IMR-90 (cell line): Measurements from ENCODE around the gene MRPL1. TPM values are rescaled to one million over a fixed set of nuclear protein-coding genes. Genes with fewer than 3 reads are reported as not detected.

Experiments
- ATAC-seq: fragments of 200-7000 bp; cut with Tn5 transposase; 2 replicates; pipeline ENCODE4 v1.9.1; 2020; ENCODE audit warnings: low read depth, mild to moderate bottlenecking, moderate library complexity
- BruUV-seq: library from RNA; stranded (reverse); fragments of 400-500 nt; replicated peaks from 2 replicates; lab custom pipeline; 2021; lab: Mats Ljungman, UMichigan
- CTCF ChIA-PET: fragments of 300-600 bp; formaldehyde crosslinking; extraction: SDS; loops from one replicate; lab custom pipeline; 2021; ENCODE audit warnings: antibody characterized with exemption; lab: Yijun Ruan, JAX
- POLR2A ChIA-PET: fragments of 300-600 bp; sonication (Branson Sonifier 250); formaldehyde crosslinking; loops from one replicate; lab custom pipeline; 2022; ENCODE audit warnings: antibody characterized with exemption; ENCODE audit not compliant: unreplicated experiment; lab: Charles Lee
- DNase-seq: peaks from one replicate; pipeline ENCODE4 v3.0.0; 2013
- H2AFZ ChIP-seq: replicated peaks from 2 replicates; pipeline ENCODE3; 2013; ENCODE audit warnings: low read length, mild to moderate bottlenecking; ENCODE audit not compliant: poor library complexity
- H2AK5ac ChIP-seq: 2 replicates; pipeline ENCODE4 v1.6.1; 2013; ENCODE audit warnings: low read depth, low read length, inconsistent platforms
- H2AK9ac ChIP-seq: replicated peaks from 2 replicates; pipeline ENCODE3; 2013; ENCODE audit warnings: mild to moderate bottlenecking, low read depth, low read length, moderate library complexity; ENCODE audit not compliant: poor library complexity
- H2BK120ac ChIP-seq: 2 replicates; pipeline ENCODE4 v1.6.1; 2013; ENCODE audit warnings: low read depth, low read length, inconsistent platforms
- H2BK15ac ChIP-seq: 3 replicates; pipeline ENCODE4 v1.6.1; 2013; ENCODE audit warnings: low read depth, low read length, inconsistent platforms
- H2BK20ac ChIP-seq: 2 replicates; pipeline ENCODE4 v1.6.1; 2013; ENCODE audit warnings: low read depth, mild to moderate bottlenecking, inconsistent platforms, low read length, moderate library complexity
- H2BK5ac ChIP-seq: 2 replicates; pipeline ENCODE4 v1.6.1; 2013; ENCODE audit warnings: mild to moderate bottlenecking, low read depth, low read length, inconsistent platforms; ENCODE audit not compliant: poor library complexity, severe bottlenecking
- H3K14ac ChIP-seq: replicated peaks from 2 replicates; pipeline ENCODE4 v1.6.1; 2013; ENCODE audit warnings: low read depth, low read length, inconsistent platforms
- H3K18ac ChIP-seq: 2 replicates; pipeline ENCODE4 v1.6.1; 2013; ENCODE audit warnings: low read depth, low read length, control low read depth
- H3K23ac ChIP-seq: 2 replicates; pipeline ENCODE4 v1.6.1; 2013; ENCODE audit warnings: low read depth, low read length, inconsistent platforms
- H3K27ac ChIP-seq: 2 replicates; pipeline ENCODE4 v1.5.1; 2013; ENCODE audit warnings: mild to moderate bottlenecking, control low read depth, low read length; ENCODE audit not compliant: insufficient read depth
- H3K27me3 ChIP-seq: 2 replicates; pipeline ENCODE4 v1.6.1; 2013; ENCODE audit warnings: low read length; ENCODE audit not compliant: control insufficient read depth, insufficient read depth
- H3K36me3 ChIP-seq: 2 replicates; pipeline ENCODE4 v1.6.1; 2013; ENCODE audit warnings: low read length, mixed read lengths; ENCODE audit not compliant: control insufficient read depth, insufficient read depth
- H3K4ac ChIP-seq: 2 replicates; pipeline ENCODE4 v1.6.1; 2013; ENCODE audit warnings: low read depth, low read length, inconsistent platforms
- H3K4me1 ChIP-seq: 2 replicates; pipeline ENCODE4 v1.6.1; 2013; ENCODE audit warnings: low read length, mixed read lengths; ENCODE audit not compliant: control insufficient read depth, insufficient read depth
- H3K4me2 ChIP-seq: 2 replicates; pipeline ENCODE4 v1.6.1; 2013; ENCODE audit warnings: low read depth, mild to moderate bottlenecking, control low read depth, low read length, moderate library complexity
- H3K4me3 ChIP-seq: 2 replicates; pipeline ENCODE4 v1.5.1; 2013; ENCODE audit warnings: low read depth, mild to moderate bottlenecking, control low read depth, low read length, moderate library complexity; ENCODE audit not compliant: insufficient read depth
- H3K56ac ChIP-seq: 2 replicates; pipeline ENCODE4 v1.6.1; 2013; ENCODE audit warnings: low read length, inconsistent platforms; ENCODE audit not compliant: insufficient read depth; ENCODE audit errors: extremely low read depth
- H3K79me1 ChIP-seq, 2 experiments: 2 replicates each; pipeline ENCODE4 v1.6.1; 2013; ENCODE audit warnings: low read length in 2 of 2, inconsistent platforms in 1 of 2, low read depth in 1 of 2
- H3K9ac ChIP-seq: 2 replicates; pipeline ENCODE4 v1.6.1; 2013; ENCODE audit warnings: low read depth, low read length, control low read depth
- H3K9me1 ChIP-seq: 2 replicates; pipeline ENCODE4 v1.6.1; 2013; ENCODE audit warnings: low read length, inconsistent platforms; ENCODE audit not compliant: insufficient read depth
- H3K9me3 ChIP-seq: 2 replicates; pipeline ENCODE4 v1.6.1; 2013; ENCODE audit warnings: low read length; ENCODE audit not compliant: control insufficient read depth, insufficient read depth
- H4K20me1 ChIP-seq: 2 replicates; pipeline ENCODE4 v1.6.1; 2013; ENCODE audit warnings: low read length, inconsistent platforms; ENCODE audit not compliant: insufficient read depth
- H4K5ac ChIP-seq: 2 replicates; pipeline ENCODE4 v1.6.1; 2013; ENCODE audit warnings: mild to moderate bottlenecking, low read depth, low read length, control low read depth
- H4K8ac ChIP-seq, 2 experiments: 2 replicates each; pipeline ENCODE4 v1.6.1; 2013; ENCODE audit warnings: low read depth in 2 of 2, low read length in 2 of 2, control low read depth in 1 of 2, inconsistent platforms in 1 of 2
- H4K91ac ChIP-seq: 2 replicates; pipeline ENCODE4 v1.6.1; 2013; ENCODE audit warnings: low read depth, low read length, inconsistent platforms; ENCODE audit not compliant: insufficient read depth
- BHLHE40 ChIP-seq: fragments of 150-350 bp; IDR thresholded peaks from 2 replicates; pipeline ENCODE4 v1.6.1; 2016; ENCODE audit warnings: mild to moderate bottlenecking, low read depth, low read length
- CEBPB ChIP-seq: IDR thresholded peaks from 2 replicates; pipeline ENCODE4 v1.6.1; 2012; ENCODE audit warnings: low read depth, low read length, improper control_type of control experiment
- CHD1 ChIP-seq: IDR thresholded peaks from 2 replicates; pipeline ENCODE4 v1.6.1; 2012; ENCODE audit warnings: low read depth, low read length, improper control_type of control experiment
- CTCF ChIP-seq: conservative IDR thresholded peaks from 2 replicates; pipeline ENCODE4 v1.5.1; 2012; ENCODE audit warnings: mild to moderate bottlenecking, low read depth, low read length, improper control_type of control experiment
- ELK1 ChIP-seq: fragments of 150-350 bp; IDR thresholded peaks from 2 replicates; pipeline ENCODE4 v1.6.1; 2016; ENCODE audit warnings: low read depth, mild to moderate bottlenecking, low read length, moderate library complexity, borderline replicate concordance
- FOS ChIP-seq: fragments of 150-350 bp; IDR thresholded peaks from 2 replicates; pipeline ENCODE4 v1.6.1; 2016; ENCODE audit warnings: low read depth, low read length
- MAFK ChIP-seq: IDR thresholded peaks from 2 replicates; pipeline ENCODE4 v1.6.1; 2012; ENCODE audit warnings: low read depth, low read length, improper control_type of control experiment
- MAZ ChIP-seq: IDR thresholded peaks from 2 replicates; pipeline ENCODE4 v1.6.1; 2012; ENCODE audit warnings: low read depth, mild to moderate bottlenecking, low read length, improper control_type of control experiment, moderate library complexity, borderline replicate concordance
- MXI1 ChIP-seq: IDR thresholded peaks from 2 replicates; pipeline ENCODE4 v1.6.1; 2012; ENCODE audit warnings: low read depth, mild to moderate bottlenecking, low read length, moderate library complexity, borderline replicate concordance
- NFE2L2 ChIP-seq: fragments of 150-350 bp; IDR thresholded peaks from 2 replicates; pipeline ENCODE4 v1.6.1; 2016; ENCODE audit warnings: low read depth, mild to moderate bottlenecking, low read length
- POLR2A ChIP-seq: IDR thresholded peaks from 2 replicates; pipeline ENCODE4 v1.6.1; 2012; ENCODE audit warnings: mild to moderate bottlenecking, low read depth, low read length
- RAD21 ChIP-seq: IDR thresholded peaks from 2 replicates; pipeline ENCODE4 v1.6.1; 2012; ENCODE audit warnings: low read length, improper control_type of control experiment
- RCOR1 ChIP-seq: IDR thresholded peaks from 2 replicates; pipeline ENCODE4 v1.6.1; 2012; ENCODE audit warnings: mild to moderate bottlenecking, low read length, improper control_type of control experiment; ENCODE audit not compliant: insufficient replicate concordance
- RFX5 ChIP-seq: IDR thresholded peaks from 2 replicates; pipeline ENCODE4 v1.8.0; 2012; ENCODE audit warnings: low read depth, mild to moderate bottlenecking, low read length, moderate library complexity
- SMC3 ChIP-seq: fragments of 150-350 bp; IDR thresholded peaks from 2 replicates; pipeline ENCODE4 v1.6.1; 2016; ENCODE audit warnings: low read depth, mild to moderate bottlenecking, antibody characterized with exemption, low read length, moderate library complexity
- USF2 ChIP-seq: fragments of 150-350 bp; IDR thresholded peaks from 2 replicates; pipeline ENCODE4 v1.6.1; 2017; ENCODE audit warnings: mild to moderate bottlenecking, antibody characterized with exemption, low read length, low read depth
- WGBS, 2 experiments: methylation state at CpG; one replicate each; pipeline versions ENCODE4 v1.1.5 to v1.1.7; 2013; ENCODE audit warnings: missing lambda C conversion rate in 2 of 2; ENCODE audit not compliant: insufficient read length in 1 of 2; ENCODE audit errors: extremely low coverage in 2 of 2; 5-methylcytosine and 5-hydroxymethylcytosine counted together
- dilution Hi-C: fragments of 300-500 bp; cut with HindIII; formaldehyde crosslinking; loops from one replicate; pipeline ENCODE4 v1.14.3; 2018; ENCODE audit warnings: low sequenced_read_pairs; ENCODE audit not compliant: unreplicated experiment
- in situ Hi-C: fragments of 300-500 bp; cut with MboI; formaldehyde crosslinking; loops from 3 replicates; pipeline ENCODE4 v1.14.3; 2019; ENCODE audit warnings: low sequenced_read_pairs, inconsistent platforms, mixed read lengths
- intact Hi-C: fragments of 100-400 bp; cut with micrococcal nuclease; formaldehyde crosslinking; loops from 2 replicates; pipeline ENCODE4 v1.10.0; 2022
- polyA plus RNA-seq, 3 experiments: library from polyadenylated mRNA; depleted of rRNA; stranded (reverse); fragments of >200 nt; gene quantifications; 2 replicates each; pipeline ENCODE4 v1.2.3, GENCODE V29; 2012; ENCODE audit warnings: low replicate concordance in 1 of 3
- total RNA-seq: library from RNA; depleted of rRNA; stranded (reverse); fragments of >200 nt; gene quantifications from 2 replicates; pipeline ENCODE4 v1.2.3, GENCODE V29; 2012

Gene MRPL1
- total and polyA plus RNA-seq, 2 of the 4 experiments (the other 2 are of a cell fraction): 13.4 to 22.5 TPM

GRCh38 chr4:77956917-77957316 is 94.3 kb downstream of the MRPL1 start:
- intact Hi-C loops (loop anchor here (5.0 to 10.0 kb wide), 2 partner anchors 655 to 818 kb away; partner anchors contain the start of gene BMP2K), in situ Hi-C loops (loop anchor here (10.0 to 25.0 kb wide), 2 partner anchors 558 to 905 kb away; no protein-coding TSS in a partner anchor), dilution Hi-C loops (no loop called here)
- no CpG with 5 or more reads among the region's 5 CpGs for whole genome bisulfite sequencing, 2 experiments
- Histone ChIP-seq H2AFZ (no peak overlapping the region), H3K56ac (no peak overlapping the region), H3K27me3 (no peaks in the 10 kb centered on the region), H3K9me1 (no peaks in the 10 kb centered on the region), H2AK9ac (no peak overlapping the region), H3K79me1 (no peaks in the 10 kb centered on the region), H3K4me1 (no peaks in the 10 kb centered on the region), H3K27ac (no peak overlapping the region), H2BK120ac (no peak overlapping the region), H3K36me3 (peaks cover 2% of the 10 kb centered on the region), H2BK20ac (no peak overlapping the region), H2BK15ac (no peak overlapping the region), H3K18ac (no peak overlapping the region), H2AK5ac (no peak overlapping the region), H3K14ac (no peak overlapping the region), H3K4me2 (no peak overlapping the region), H3K9ac (no peak overlapping the region), H4K8ac (no peak overlapping the region), H2BK5ac (no peak overlapping the region), H4K20me1 (no peaks in the 10 kb centered on the region), H3K4me3 (no peak overlapping the region), H3K4ac (no peak overlapping the region), H3K23ac (no peak overlapping the region), H4K91ac (no peak overlapping the region), H4K5ac (no peak overlapping the region), H3K9me3 (no peaks in the 10 kb centered on the region)
- ATAC-seq: no peak
- TF ChIP-seq RFX5 (no peak), CEBPB (no peak), BHLHE40 (no peak), CHD1 (no peak), SMC3 (no peak), NFE2L2 (no peak), USF2 (no peak), CTCF (no peak), MXI1 (no peak), RCOR1 (no peak), POLR2A (no peak), MAFK (no peak), MAZ (no peak), RAD21 (no peak), FOS (no peak), ELK1 (no peak)
- DNase-seq: no peak
- ChIA-PET POLR2A (no interaction called here), CTCF (no interaction called here)
- no TSS peak for BruUV-seq
